OCI-LY7 (cell line): ENCODE measurements around the gene MCCC1. TPM values are rescaled to one million over a fixed set of nuclear protein-coding genes. Genes with fewer than 3 reads are reported as not detected.
"Not testable (repeated sequence)": the region's sequence is repeated elsewhere in the genome, so short reads cannot be mapped to it uniquely, and the experiment has no call there.

ENCODE experiments used
- BruUV-seq: library from RNA; stranded (reverse); fragments of 400-500 nt; replicated peaks from 2 replicates; lab custom pipeline; 2021; lab: Mats Ljungman, UMichigan
- CTCF ChIA-PET: fragments of 300-600 bp; sonication (Branson Sonifier 250); formaldehyde crosslinking; loops from one replicate; lab custom pipeline; 2022; ENCODE audit warnings: antibody characterized with exemption; ENCODE audit not compliant: unreplicated experiment; lab: Charles Lee
- POLR2A ChIA-PET: fragments of 300-600 bp; sonication (Branson Sonifier 250); formaldehyde crosslinking; loops from one replicate; lab custom pipeline; 2022; ENCODE audit warnings: antibody characterized with exemption; lab: Charles Lee
- DNase-seq: peaks from one replicate; pipeline ENCODE4 v3.0.0-alpha.2; 2015; ENCODE audit warnings: low spot score
- H2AFZ ChIP-seq: fragments of 200-600 bp; sonication (generic), shearing (Covaris generic); 2 replicates; pipeline ENCODE4 v1.6.1; 2014; ENCODE audit warnings: mild to moderate bottlenecking, antibody characterized with exemption, low read length, moderate library complexity
- H3K27ac ChIP-seq: fragments of 200-600 bp; sonication (generic); 2 replicates; pipeline ENCODE4 v1.5.1; 2014; ENCODE audit warnings: mixed run types, low read depth, mild to moderate bottlenecking, moderate library complexity, low read length, inconsistent platforms; ENCODE audit not compliant: poor library complexity, severe bottlenecking
- H3K36me3 ChIP-seq: fragments of 200-600 bp; sonication (generic); 2 replicates; pipeline ENCODE4 v1.6.1; 2014; ENCODE audit warnings: mild to moderate bottlenecking, antibody characterized with exemption, low read length, moderate library complexity, mixed read lengths; ENCODE audit not compliant: insufficient read depth
- H3K4me1 ChIP-seq: fragments of 200-600 bp; sonication (generic); 2 replicates; pipeline ENCODE4 v1.5.1; 2014; ENCODE audit warnings: mild to moderate bottlenecking, low read length; ENCODE audit not compliant: insufficient read depth, poor library complexity, severe bottlenecking
- H3K4me2 ChIP-seq: fragments of 200-600 bp; sonication (generic); 2 replicates; pipeline ENCODE4 v1.6.1; 2014; ENCODE audit warnings: mild to moderate bottlenecking, low read length
- H3K4me3 ChIP-seq: fragments of 200-600 bp; sonication (generic); 2 replicates; pipeline ENCODE4 v1.5.1; 2014; ENCODE audit warnings: mild to moderate bottlenecking, low read depth, low read length; ENCODE audit not compliant: poor library complexity, severe bottlenecking
- H3K79me2 ChIP-seq: fragments of 200-600 bp; sonication (generic); 2 replicates; pipeline ENCODE4 v1.6.1; 2016; ENCODE audit warnings: low read depth, mild to moderate bottlenecking, low read length, moderate library complexity, mixed read lengths; ENCODE audit not compliant: insufficient read depth
- H3K9me2 ChIP-seq: fragments of 200-600 bp; sonication (generic); 2 replicates; pipeline ENCODE4 v1.6.1; 2016; ENCODE audit warnings: mild to moderate bottlenecking, low read length, mixed read lengths; ENCODE audit not compliant: insufficient read depth
- H3K9me3 ChIP-seq: fragments of 200-600 bp; sonication (generic); 2 replicates; pipeline ENCODE4 v1.6.1; 2014; ENCODE audit warnings: mild to moderate bottlenecking, mixed run types, low read length, mixed read lengths
- H4K20me1 ChIP-seq: fragments of 200-600 bp; sonication (generic); 2 replicates; pipeline ENCODE4 v1.6.1; 2014; ENCODE audit warnings: mild to moderate bottlenecking, antibody characterized with exemption, low read length, moderate library complexity, mixed read lengths; ENCODE audit not compliant: insufficient read depth
- CTCF ChIP-seq: fragments of 200-600 bp; sonication (generic); conservative IDR thresholded peaks from 2 replicates; pipeline ENCODE4 v1.5.1; 2014; ENCODE audit warnings: mild to moderate bottlenecking, antibody characterized with exemption, low read length, moderate library complexity, mixed read lengths
- EZH2phosphoT487 ChIP-seq: fragments of 200-600 bp; sonication (generic); IDR thresholded peaks from 2 replicates; pipeline ENCODE4 v1.6.1; 2018; ENCODE audit warnings: low read depth, borderline replicate concordance, mild to moderate bottlenecking, mixed run types, antibody characterized with exemption, low read length, moderate library complexity, mixed read lengths
- intact Hi-C: fragments of 100-400 bp; cut with micrococcal nuclease; formaldehyde crosslinking; loops from one replicate; pipeline ENCODE4 v1.10.0; 2022; ENCODE audit not compliant: unreplicated experiment
- total RNA-seq, 2 experiments: library from RNA; depleted of rRNA in 1 of 2; stranded (reverse); fragments of >200 nt in 1 of 2; shearing (Covaris generic) in 1 of 2; gene quantifications; 2 replicates each; pipeline ENCODE4 v1.2.3, GENCODE V29; 2014 to 2022

MCCC1 gene
- total RNA-seq, 2 experiments from 2014 or later: 29.9 to 57.5 TPM

GRCh38 chr3:183108001-183108449, 8.7 kb upstream of the MCCC1 start:
- H3K27ac ChIP-seq: no peak overlapping the region
- H3K4me3 ChIP-seq: no peak overlapping the region
- H2AFZ ChIP-seq: peak overlapping the region; percentile 21; the same call in 1 of the 2 replicates
- H3K36me3 ChIP-seq: no peaks in the 10 kb centered on the region
- TF ChIP-seq CTCF: no peak
- no peak for TF ChIP-seq EZH2phosphoT487
- intact Hi-C loops: no loop called here
- H3K9me2 ChIP-seq: no peaks in the 10 kb centered on the region
- H3K9me3 ChIP-seq: no peaks in the 10 kb centered on the region
- ChIA-PET POLR2A (interaction anchor here (0.5 to 1.0 kb wide), 2 partner anchors 11 to 692 kb away, joined by 3 to 5 read pairs; no protein-coding TSS in a partner anchor), CTCF (no interaction called here)
- H3K79me2 ChIP-seq: no peaks in the 10 kb centered on the region
- H3K4me1 ChIP-seq: peaks cover 14% of the 10 kb centered on the region
- peak overlapping the region; percentile 23 for H3K4me2 ChIP-seq
- BruUV-seq: no TSS peak
- no peak for DNase-seq
- H4K20me1 ChIP-seq: no peaks in the 10 kb centered on the region

- H3K4me1 ChIP-seq: peaks cover 14% of the 10 kb centered on the region
- intact Hi-C loops, H3K9me2 ChIP-seq, DNase-seq, BruUV-seq, H3K9me3 ChIP-seq, H2AFZ ChIP-seq, H3K79me2 ChIP-seq, H4K20me1 ChIP-seq, H3K4me2 ChIP-seq, H3K27ac ChIP-seq, H3K4me3 ChIP-seq, H3K36me3 ChIP-seq, CTCF ChIA-PET: not testable (repeated sequence)
- POLR2A ChIA-PET: interaction anchor here (1.0 kb wide), 1 partner anchor 10 kb away, joined by 5 read pairs; no protein-coding TSS in a partner anchor
Measured at GRCh38 chr3:183107372-183107771, 8.1 kb upstream of the MCCC1 start.

GRCh38 chr3:183106635-183107034, 7.3 kb upstream of the MCCC1 start:
- H3K4me2 ChIP-seq: no peak overlapping the region
- POLR2A ChIA-PET: interaction anchor here (0.6 kb wide), 1 partner anchor 11 kb away, joined by 5 read pairs; no protein-coding TSS in a partner anchor

GRCh38 chr3:183103950-183104349, 4.7 kb upstream of the MCCC1 start:
- peaks cover 23% of the 10 kb centered on the region for H3K4me1 ChIP-seq
- H3K79me2 ChIP-seq, intact Hi-C loops, H3K27ac ChIP-seq, H3K36me3 ChIP-seq, H3K4me3 ChIP-seq, H2AFZ ChIP-seq, H3K4me2 ChIP-seq, CTCF ChIA-PET, H3K9me2 ChIP-seq, DNase-seq, H3K9me3 ChIP-seq, BruUV-seq, H4K20me1 ChIP-seq: not testable (repeated sequence)
- POLR2A ChIA-PET: interaction anchor here (0.6 kb wide), 1 partner anchor 219 kb away, joined by 3 read pairs; no protein-coding TSS in a partner anchor

More at GRCh38 chr3:183106635-183107034, 7.3 kb upstream of the MCCC1 start:
- intact Hi-C loops: no loop called here
- BruUV-seq: no TSS peak
- H3K9me2 ChIP-seq: no peaks in the 10 kb centered on the region
- peaks cover 14% of the 10 kb centered on the region for H3K4me1 ChIP-seq
- no peak for DNase-seq
- no peaks in the 10 kb centered on the region for H3K36me3 ChIP-seq
- H3K79me2 ChIP-seq: no peaks in the 10 kb centered on the region
- no peak overlapping the region for H3K4me3 ChIP-seq
- no peak for TF ChIP-seq EZH2phosphoT487
- no peak for TF ChIP-seq CTCF
- CTCF ChIA-PET: no interaction called here
- no peaks in the 10 kb centered on the region for H3K9me3 ChIP-seq
- no peak overlapping the region for H3K27ac ChIP-seq
- H2AFZ ChIP-seq: no peak overlapping the region
- H4K20me1 ChIP-seq: no peaks in the 10 kb centered on the region

- intact Hi-C loops, H4K20me1 ChIP-seq, DNase-seq, H3K4me3 ChIP-seq, BruUV-seq, H3K4me2 ChIP-seq, H2AFZ ChIP-seq, H3K27ac ChIP-seq, H3K9me3 ChIP-seq, POLR2A ChIA-PET, CTCF ChIA-PET, H3K9me2 ChIP-seq: not testable (repeated sequence)
- peaks cover 15% of the 10 kb centered on the region for H3K36me3 ChIP-seq
- H3K4me1 ChIP-seq: peaks cover 20% of the 10 kb centered on the region
- peaks cover 33% of the 10 kb centered on the region for H3K79me2 ChIP-seq
Measured at GRCh38 chr3:183101040-183101439, 1.7 kb upstream of the MCCC1 start.
